ENCODE data around the gene PRSS38.

GRCh38 chr1:227823537-227823936 lies 8.1 kb downstream of the PRSS38 start:
- no peak for TF ChIP-seq CTCF (IDR thresholded peaks at IDR 0.05)
- no peak for TF ChIP-seq POLR2AphosphoS2 (conservative IDR thresholded peaks at IDR 0.05; ENCODE audit: low read length)
- no peak for TF ChIP-seq RAD21 (conservative IDR thresholded peaks at IDR 0.05 in 1 of 2, IDR thresholded peaks at IDR 0.05 in 1 of 2)
- TF ChIP-seq JUN (IDR thresholded peaks at IDR 0.05), result no peak
- no peak for TF ChIP-seq HDAC2 (IDR thresholded peaks at IDR 0.05)
- no peak for TF ChIP-seq KDM5A (IDR thresholded peaks at IDR 0.05)
- no peak for TF ChIP-seq JUNB (IDR thresholded peaks at IDR 0.05)
- TF ChIP-seq ZC3H11A (IDR thresholded peaks at IDR 0.05), result no peak
- TF ChIP-seq PHF8 (IDR thresholded peaks at IDR 0.05; ENCODE audit: borderline replicate concordance, low read depth), result no peak
- no peak for TF ChIP-seq POLR2A (IDR thresholded peaks at IDR 0.05; ENCODE audit: low read length)
